GM19043 (cell line): ENCODE data around the gene MGAT4A.

Source experiments
- ATAC-seq: cut with Tn5 transposase; IDR thresholded peaks from one replicate; pipeline ENCODE4 v1.9.1; 2021; ENCODE audit warnings: low read depth; ENCODE audit not compliant: unreplicated experiment

Gene MGAT4A

DNA sequence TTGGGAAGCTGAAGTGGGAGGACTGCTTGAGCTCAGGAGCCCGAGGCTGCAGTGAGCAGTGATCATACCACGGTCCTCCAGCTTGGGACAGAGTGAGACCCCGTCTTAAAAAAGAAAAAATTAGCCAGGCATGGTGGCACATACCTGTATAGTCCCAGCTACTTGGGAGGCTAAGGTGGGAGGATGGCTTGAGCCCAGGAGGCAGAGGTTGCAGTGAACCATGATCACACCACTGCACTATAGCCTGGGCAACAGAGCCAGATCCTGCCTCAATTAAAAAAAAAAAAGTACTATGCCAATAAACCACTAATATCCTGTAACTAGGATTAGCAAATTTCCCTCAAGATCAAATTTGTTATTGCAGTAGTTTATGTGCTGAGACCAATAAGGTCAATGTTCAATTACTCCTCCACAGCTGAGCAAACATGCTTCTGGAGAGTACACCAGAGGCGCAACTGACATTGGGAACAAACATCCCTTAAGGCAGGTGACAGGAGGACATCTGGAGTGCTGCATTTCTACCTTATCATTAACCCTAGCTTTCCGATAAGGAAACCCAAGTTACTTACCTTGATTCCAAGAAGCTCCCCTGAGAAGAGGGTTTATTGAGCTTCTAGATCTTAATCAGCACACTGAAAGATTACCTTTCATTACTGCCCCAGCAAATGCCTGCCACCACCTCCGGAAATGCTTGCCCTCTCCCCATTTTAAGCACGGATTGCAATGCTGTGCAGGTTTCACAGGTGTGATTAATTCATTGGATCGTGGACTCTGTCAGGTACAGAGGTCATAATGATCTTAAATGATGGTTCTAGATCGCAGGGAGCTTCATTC is 26.2 kb downstream of the MGAT4A start:
- no peak for ATAC-seq

DNA sequence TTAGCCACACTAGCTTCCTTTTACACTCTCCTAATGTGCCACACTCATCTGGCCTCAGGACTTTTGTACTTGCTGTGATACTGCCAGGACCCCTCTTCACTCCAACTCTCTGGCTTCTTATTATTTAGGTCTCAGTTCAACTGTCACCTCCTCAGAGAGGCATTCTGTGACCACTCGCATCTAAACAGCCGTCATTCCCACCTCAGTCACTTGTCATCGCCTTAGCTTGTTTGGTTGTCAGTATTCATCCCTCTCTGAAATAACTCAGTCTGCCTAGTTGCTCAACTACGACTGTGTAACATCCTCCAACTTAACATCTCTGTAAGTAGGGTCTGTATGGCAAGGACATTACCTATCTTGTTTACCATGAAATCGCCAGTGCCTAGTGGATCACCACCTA is 27.2 kb downstream of the MGAT4A start:
- no peak for ATAC-seq

DNA sequence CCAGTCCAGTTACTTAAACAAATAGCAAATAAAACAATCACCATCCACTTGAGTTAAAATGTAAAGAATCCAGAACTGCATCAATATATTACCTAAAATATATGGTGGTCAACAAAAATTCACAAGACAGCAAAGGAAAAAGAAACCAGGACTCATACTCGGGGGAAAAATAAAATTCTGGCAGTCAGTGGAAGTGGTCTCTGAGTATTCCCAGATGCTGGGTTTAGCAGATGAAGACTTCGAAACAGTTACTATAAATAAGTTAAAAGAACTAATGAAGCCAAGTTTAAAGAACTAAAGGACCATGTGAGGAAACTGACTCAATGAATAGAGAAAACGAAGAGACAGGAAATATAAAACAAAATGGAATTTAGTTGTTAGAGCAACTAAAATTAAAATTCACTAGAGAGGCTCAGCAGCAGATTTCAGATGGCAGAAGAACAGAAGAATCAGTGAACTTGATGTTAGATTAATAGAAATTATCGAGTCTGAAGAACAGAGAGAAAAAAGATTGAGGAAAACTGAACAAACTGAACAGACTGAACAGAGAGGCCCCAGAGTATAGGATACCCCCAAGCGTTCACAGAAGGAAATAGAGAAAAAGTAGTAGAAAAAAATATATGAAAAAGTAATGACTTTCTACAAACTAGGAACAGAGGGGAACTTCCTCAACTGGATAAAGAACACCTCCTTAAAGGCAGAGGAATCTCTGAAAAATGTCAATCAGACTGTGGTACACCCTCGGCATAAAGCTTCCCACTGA is 27.9 kb downstream of the MGAT4A start:
- ATAC-seq = no peak

DNA sequence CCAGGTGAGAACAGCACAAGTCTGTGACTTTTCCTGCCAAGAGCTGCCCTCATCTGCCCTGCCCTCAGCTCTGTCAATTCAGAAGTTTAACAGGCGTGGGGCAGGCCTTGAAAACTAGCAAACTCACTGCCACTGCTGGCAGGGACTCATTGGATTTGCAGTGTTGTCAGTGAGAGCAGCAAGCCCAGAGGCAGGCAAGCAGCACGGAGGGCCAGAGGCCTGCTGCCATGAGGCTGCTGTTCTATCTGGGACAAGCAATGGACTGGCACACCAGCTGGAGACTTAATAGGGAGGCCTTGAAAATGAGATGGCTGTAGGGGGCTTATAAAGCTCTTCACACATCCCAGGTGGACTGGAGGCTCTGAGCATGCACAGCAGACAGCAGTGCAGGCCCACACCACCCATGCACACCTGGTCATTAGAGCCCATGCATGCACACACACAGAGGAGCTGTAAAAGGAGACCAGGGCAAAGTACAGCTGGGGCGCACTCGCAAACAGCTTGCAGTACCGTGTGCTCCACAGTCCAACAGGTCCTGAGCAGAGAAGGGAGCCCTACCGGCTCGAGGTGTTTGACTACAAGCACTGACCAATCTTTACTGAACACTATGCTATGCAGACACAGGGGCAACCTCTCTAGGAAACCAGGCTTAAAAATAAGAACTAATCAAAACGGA is 28.7 kb downstream of the MGAT4A start:
- no peak for ATAC-seq

DNA sequence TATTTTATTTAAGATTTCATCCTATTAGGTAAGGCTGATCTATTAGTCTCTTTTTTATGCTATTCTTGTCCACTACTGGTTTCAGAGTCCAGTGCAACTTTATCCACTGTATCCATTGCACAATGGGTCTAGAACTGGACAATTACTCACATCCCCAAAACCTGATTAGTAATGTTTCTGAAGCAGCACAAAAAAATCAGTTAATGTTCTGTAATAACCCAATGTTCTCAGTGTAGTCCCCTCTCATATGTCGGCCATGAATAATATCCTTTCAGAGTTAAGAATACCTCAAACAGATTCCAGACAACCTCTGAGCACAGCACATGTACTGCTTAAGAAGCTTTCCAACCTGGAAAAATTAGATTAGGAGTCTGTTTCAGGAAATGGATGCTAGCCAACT is 29.7 kb downstream of the MGAT4A start:
- ATAC-seq = no peak

DNA sequence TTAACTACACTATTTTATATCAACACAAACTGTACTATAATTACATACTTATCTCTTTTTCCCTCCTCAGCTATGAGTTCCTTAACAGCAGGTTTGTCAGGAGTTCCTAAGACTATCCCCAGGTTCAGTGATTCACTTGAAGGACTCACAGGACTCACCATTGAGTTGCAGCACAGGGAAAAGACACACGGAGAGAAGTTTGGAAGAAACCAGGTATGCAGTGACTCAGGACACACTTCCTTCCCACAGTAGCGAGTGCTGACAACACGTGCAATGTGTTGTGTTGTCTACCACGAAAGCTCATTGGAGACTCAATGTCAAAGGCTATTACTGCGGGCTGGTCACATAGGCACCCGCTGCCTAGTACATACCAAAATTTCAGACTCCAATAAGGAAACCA is 32.0 kb downstream of the MGAT4A start:
- no peak for ATAC-seq

DNA sequence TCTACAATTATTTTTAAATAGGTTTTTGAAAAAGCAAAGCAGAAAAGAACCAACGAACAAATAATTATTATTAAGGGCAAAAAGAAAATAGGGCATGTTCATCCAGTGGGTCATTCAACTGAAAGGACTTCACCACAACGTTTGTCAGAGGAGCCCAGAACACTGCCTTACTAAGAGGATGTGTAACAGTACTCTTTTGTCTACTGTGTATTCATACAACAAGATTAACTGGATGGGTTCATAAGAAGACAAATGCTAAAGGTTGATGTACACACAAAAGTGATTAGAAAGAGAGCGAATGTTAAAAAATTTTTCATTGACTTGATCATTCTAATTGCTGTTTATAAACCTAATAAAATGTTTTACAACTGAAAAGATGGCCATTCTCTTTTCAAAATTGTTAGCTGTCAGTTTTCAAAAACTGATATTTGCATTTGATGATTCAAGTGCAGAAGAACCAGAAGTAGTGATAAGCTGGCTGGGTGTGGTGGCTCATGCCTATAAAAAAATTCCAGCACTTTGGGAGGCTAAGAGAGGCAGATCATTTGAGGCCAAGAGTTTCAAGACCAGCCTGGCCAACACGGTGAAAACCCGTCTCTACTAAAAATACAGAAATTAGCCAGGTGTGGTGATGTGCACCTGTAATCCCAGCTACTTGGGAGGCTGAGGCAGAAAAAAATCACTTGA is 33.1 kb downstream of the MGAT4A start:
- no peak for ATAC-seq

DNA sequence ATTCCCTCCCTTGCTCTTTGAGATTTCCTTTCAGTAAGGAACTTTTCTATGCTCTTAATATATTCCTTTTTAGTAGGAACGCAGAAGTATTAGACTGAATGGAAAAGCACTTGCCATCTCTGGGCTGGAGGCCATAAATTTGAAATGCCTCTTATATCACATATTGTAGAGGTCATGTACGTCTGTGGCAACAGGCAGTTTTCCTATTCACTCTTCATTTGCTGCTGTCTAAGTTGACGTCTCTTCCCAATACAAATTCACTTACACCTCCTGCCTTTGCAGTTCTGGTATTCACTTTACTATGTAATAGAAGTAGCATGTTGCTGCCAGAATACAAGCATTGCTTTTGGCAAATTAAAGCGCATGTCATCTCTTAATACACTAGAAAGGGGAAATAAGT is 34.7 kb downstream of the MGAT4A start:
- no peak for ATAC-seq

DNA sequence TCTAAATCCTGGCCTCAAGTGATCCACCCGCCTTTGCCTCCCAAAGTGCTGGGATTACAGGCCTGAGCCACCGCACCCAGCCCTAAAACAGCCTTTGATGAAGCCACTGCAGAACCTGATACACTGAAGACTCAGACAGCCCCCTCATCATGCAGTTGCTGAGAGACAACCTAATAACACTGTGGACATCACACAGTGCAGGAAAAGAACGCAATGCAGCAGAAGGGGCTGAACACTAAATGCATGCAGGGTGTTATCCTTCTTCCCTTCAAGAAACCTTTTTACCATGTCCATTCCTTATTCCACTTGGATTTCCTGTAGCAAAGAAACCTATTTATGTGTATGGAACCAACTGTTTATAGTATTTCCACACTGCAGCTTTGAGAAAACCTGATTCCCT is 35.7 kb downstream of the MGAT4A start:
- no peak for ATAC-seq

DNA sequence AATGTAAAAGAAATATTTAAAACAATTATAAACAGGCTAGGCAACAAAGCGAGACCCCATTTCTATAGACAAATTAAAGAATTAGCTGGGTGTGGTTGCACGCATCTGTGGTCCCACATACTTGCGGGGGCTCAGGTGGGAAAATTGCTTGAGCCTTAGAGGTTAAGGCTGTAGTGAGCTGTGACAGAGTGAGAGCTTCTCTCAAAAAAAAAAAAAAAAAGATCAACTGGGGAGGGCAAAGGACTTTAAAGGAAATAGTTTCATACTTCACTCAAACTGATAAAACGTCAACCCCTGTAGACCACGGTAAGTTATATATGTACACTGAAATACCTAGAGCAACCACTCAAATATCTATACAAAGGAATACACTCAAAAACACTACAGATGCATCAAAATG is 37.5 kb downstream of the MGAT4A start:
- no peak for ATAC-seq

DNA sequence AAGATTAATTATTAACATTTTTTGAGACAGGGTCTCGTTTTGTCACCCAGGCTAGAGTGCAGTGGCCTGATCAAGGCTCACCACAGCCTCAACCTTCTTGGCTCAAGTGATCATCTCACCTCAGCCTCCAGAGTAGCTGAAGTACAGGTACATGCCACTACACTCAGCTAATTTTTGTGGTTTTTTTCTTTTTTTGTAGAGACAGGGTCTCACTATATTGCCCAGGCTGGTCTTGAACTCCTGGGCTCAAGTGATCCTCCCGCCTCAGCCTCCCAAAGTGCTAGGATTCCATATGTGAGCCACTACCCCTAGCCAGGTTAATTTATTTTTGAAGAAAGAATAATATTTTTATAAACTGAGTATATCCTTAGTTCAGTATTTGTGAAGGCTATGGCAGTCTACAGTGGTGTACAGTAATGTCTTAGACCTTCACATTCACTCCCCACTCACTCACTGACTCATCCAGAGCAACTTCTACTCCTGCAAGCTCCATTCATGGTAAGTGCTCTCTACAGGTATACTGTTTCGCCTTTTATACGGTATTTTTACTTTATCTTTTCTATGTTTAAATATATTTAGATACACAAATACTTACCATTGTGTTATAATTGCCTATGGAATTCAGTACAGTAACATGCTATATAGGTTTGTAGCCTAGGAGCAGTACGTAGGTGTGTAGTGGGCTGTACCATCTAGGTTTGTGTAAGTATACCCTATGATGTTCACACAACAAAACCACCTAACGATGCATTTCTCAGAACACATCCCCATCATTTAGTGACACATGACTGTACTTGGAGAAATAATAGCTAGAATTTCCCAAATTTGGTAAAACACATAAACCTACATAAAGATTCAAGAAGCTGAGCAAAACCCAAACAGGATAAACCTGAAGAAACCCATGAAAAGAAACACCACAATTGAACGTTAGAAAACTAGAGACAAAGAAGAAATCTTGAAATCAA is 38.6 kb downstream of the MGAT4A start:
- no peak for ATAC-seq

- ATAC-seq = no peak
These were observed 39.6 kb downstream of the MGAT4A start for GRCh38 chr2:98691303-98691702.

DNA sequence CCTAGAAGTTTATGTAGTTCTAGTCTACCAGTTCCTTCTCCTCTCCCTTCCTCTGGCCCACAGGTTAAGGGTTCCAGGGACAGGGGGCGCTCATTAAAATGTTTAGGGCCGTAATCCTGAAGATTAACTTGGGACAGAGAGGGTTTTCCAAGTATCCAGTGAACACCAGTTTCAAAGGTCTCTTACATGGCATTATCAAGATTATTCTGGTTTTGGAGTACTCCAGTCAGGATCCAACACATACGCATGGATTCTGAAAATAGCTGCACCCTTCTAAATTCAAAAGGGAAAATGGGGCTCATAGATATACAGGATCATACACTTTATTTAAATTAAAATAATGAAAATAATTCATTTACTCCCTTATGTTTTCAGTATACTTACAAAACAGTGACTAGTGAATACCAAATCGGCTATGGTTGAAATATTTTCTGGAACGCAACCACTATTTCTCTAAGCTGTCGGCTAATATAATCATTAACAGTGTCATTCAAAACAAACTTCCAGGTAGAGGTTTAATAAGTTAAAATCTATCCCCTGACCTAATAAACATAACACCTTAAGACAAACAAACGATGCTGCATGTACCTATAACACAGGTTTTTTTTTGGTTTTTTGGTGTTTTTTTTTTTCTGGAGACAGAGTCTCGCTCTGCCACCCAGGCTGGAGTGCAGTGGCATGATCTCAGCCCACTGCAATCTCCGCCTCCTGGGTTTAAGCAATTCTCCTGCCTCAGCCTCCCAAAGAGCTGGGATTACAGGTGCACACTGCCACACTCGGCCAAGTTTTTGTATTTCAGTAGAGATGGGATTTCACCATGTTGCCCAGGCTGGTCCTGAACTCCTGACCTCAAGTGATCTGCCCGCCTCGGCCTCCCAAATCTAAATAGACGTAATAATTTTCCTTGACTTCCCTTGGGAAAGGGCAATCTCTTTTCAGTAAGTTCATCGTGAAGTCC is 44.7 kb downstream of the MGAT4A start:
- ATAC-seq = no peak

- no peak for ATAC-seq
These were observed 47.2 kb downstream of the MGAT4A start for GRCh38 chr2:98683728-98684127.

GRCh38 chr2:98676742-98677141 is 54.2 kb downstream of the MGAT4A start:
- no peak for ATAC-seq

- ATAC-seq = no peak
These were observed 56.5 kb downstream of the MGAT4A start for GRCh38 chr2:98674233-98674964.

- no peak for ATAC-seq
These were observed 61.3 kb downstream of the MGAT4A start for GRCh38 chr2:98669675-98670074.

DNA sequence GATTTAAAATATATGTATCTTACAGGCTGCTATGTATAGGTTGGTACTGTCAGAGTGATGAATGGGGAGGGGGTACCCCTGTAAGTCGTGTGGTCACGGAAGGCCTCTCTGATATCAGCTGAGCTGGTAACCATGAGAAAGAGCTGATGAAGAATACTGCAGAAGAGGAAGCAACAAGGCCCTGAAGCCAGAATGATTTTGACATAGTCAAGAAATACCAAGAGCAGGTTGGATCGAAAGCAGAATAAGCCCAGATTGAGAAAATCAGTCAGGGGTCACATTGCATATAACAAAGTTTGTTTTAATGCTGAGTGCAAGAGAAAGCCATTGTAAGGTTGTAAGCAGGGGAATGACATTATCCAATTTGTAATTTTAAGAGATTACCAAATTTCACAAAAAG is 65.3 kb downstream of the MGAT4A start:
- ATAC-seq = no peak
